Gastrocnemius medialis (tissue), 4 donors: Measurements from ENCODE around the gene GALNT14. TPM values are rescaled to one million over a fixed set of nuclear protein-coding genes. Genes with fewer than 3 reads are reported as not detected.

Experiments
- ATAC-seq, 2 donors: fragments of 150-250 bp; one replicate each; pipeline ENCODE4 v1.9.1; 2016
- DNase-seq, 2 donors: peaks; one replicate each; pipeline ENCODE4 v3.0.0-alpha.2; 2019
- H3K27ac ChIP-seq, 4 donors: fragments of 200-600 bp; sonication (generic); 1 replicate in 1 of 4; 2 replicates in 3 of 4; pipeline ENCODE4 v1.5.1; 2016 to 2018; ENCODE audit warnings: mild to moderate bottlenecking in 2 of 4, moderate library complexity in 1 of 4
- H3K27me3 ChIP-seq, 3 donors: fragments of 200-600 bp; sonication (generic) in 2 of 3; 1 replicate in 1 of 3; 2 replicates in 2 of 3; pipeline versions ENCODE4 v1.5.1 to v1.6.0; 2016 to 2019; ENCODE audit warnings: mild to moderate bottlenecking in 1 of 3, moderate library complexity in 1 of 3
- H3K36me3 ChIP-seq, 2 donors: fragments of 200-600 bp; sonication (generic) in 1 of 2; one replicate each; pipeline ENCODE4 v1.5.1; 2017 to 2018
- H3K4me1 ChIP-seq, 2 donors: fragments of 200-600 bp; sonication (generic) in 1 of 2; one replicate each; pipeline ENCODE4 v1.5.1; 2016 to 2017; ENCODE audit warnings: mild to moderate bottlenecking in 2 of 2
- H3K4me3 ChIP-seq, 4 donors: fragments of 200-600 bp; sonication (generic) in 3 of 4; 1 replicate in 1 of 4; 2 replicates in 3 of 4; pipeline ENCODE4 v1.5.1; 2016 to 2019; ENCODE audit warnings: mild to moderate bottlenecking in 2 of 4
- H3K9me3 ChIP-seq, 3 donors: fragments of 200-600 bp; sonication (generic) in 2 of 3; 1 replicate in 1 of 3; 2 replicates in 2 of 3; pipeline ENCODE4 v1.5.1; 2016 to 2019
- CTCF ChIP-seq, 5 experiments: fragments of 450-650 bp in 3 of 5; fragments of 200-600 bp in 2 of 5; sonication (generic) in 2 of 5; IDR thresholded peaks in 4 of 5; conservative IDR thresholded peaks in 1 of 5; 1 replicate in 4 of 5; 2 replicates in 1 of 5; pipeline ENCODE4 v1.5.1; 2016 to 2019; ENCODE audit warnings: antibody characterized with exemption in 5 of 5, mild to moderate bottlenecking in 3 of 5, moderate library complexity in 3 of 5
- POLR2A ChIP-seq, 2 donors: fragments of 450-650 bp; IDR thresholded peaks; one replicate each; pipeline ENCODE4 v1.6.1; 2017; ENCODE audit warnings: antibody characterized with exemption in 2 of 2, mild to moderate bottlenecking in 2 of 2, moderate library complexity in 2 of 2
- in situ Hi-C, 4 donors: fragments of 200-750 bp; cut with MboI; loops; one replicate each; pipeline versions ENCODE4 v1.15.0 to v1.8.0; 2017; ENCODE audit warnings: low sequenced_read_pairs in 4 of 4
- intact Hi-C: fragments of 100-400 bp; cut with DNase I; formaldehyde crosslinking; loops from one replicate; pipeline ENCODE4 v1.15.1; 2023; ENCODE audit warnings: low total_unique reads
- total RNA-seq, 4 donors: library from RNA; depleted of rRNA; stranded (reverse); fragments of >200 nt; gene quantifications; one replicate each; pipeline versions ENCODE4 v1.1.0 to v1.2.3, GENCODE V29; 2016

GALNT14 gene
- total RNA-seq, 4 donors from 2014 or later: 0.16 TPM; not detected in 3

- TF ChIP-seq CTCF (IDR thresholded peaks at IDR 0.05 in 4 of 5, conservative IDR thresholded peaks at IDR 0.05 in 1 of 5) (no peak), POLR2A (IDR thresholded peaks at IDR 0.05) (no peak)
- no peaks in the 10 kb centered on the region for H3K4me1 ChIP-seq
- ATAC-seq: no peak
- intact Hi-C loops (no loop called here), in situ Hi-C loops (no loop called here)
- DNase-seq: no peak
- no peak overlapping the region for H3K4me3 ChIP-seq
- H3K27me3 ChIP-seq: no peaks in the 10 kb centered on the region
- H3K9me3 ChIP-seq: no peaks in the 10 kb centered on the region
- H3K27ac ChIP-seq: no peak overlapping the region
- no peaks in the 10 kb centered on the region for H3K36me3 ChIP-seq
Measured at GRCh38 chr2:31049264-31049663, 89.0 kb downstream of the GALNT14 start.

- intact Hi-C loops (no loop called here), in situ Hi-C loops (no loop called here)
- no peak for DNase-seq
- Histone ChIP-seq H3K36me3 (no peaks in the 10 kb centered on the region), H3K27ac (no peak overlapping the region), H3K4me3 (no peak overlapping the region), H3K4me1 (no peaks in the 10 kb centered on the region), H3K9me3 (no peaks in the 10 kb centered on the region), H3K27me3 (no peaks in the 10 kb centered on the region)
- TF ChIP-seq POLR2A (IDR thresholded peaks at IDR 0.05) (no peak), CTCF (IDR thresholded peaks at IDR 0.05 in 4 of 5, conservative IDR thresholded peaks at IDR 0.05 in 1 of 5) (no peak)
- no peak for ATAC-seq
Measured at GRCh38 chr2:31047599-31047998, 90.6 kb downstream of the GALNT14 start.

GRCh38 chr2:31038385-31038784, 99.9 kb downstream of the GALNT14 start:
- Histone ChIP-seq H3K9me3 (peaks cover 0 to 16% (median 0%) of the 10 kb centered on the region in 3 donors), H3K27ac (no peak overlapping the region), H3K4me3 (no peak overlapping the region), H3K36me3 (no peaks in the 10 kb centered on the region), H3K4me1 (no peaks in the 10 kb centered on the region), H3K27me3 (no peaks in the 10 kb centered on the region)
- no peak for ATAC-seq
- intact Hi-C loops: no loop called here
- TF ChIP-seq CTCF (IDR thresholded peaks at IDR 0.05 in 4 of 5, conservative IDR thresholded peaks at IDR 0.05 in 1 of 5): no peak
- TF ChIP-seq POLR2A (IDR thresholded peaks at IDR 0.05): no peak
- DNase-seq: no peak
- in situ Hi-C loops: no loop called here

- no peak for DNase-seq
- Histone ChIP-seq H3K36me3 (no peaks in the 10 kb centered on the region), H3K4me1 (no peaks in the 10 kb centered on the region), H3K27ac (no peak overlapping the region), H3K9me3 (peaks cover 0 to 16% (median 0%) of the 10 kb centered on the region in 3 donors), H3K27me3 (no peaks in the 10 kb centered on the region), H3K4me3 (peak overlapping the region in 1 of 4 donors; percentile 13)
- in situ Hi-C loops: no loop called here
- TF ChIP-seq POLR2A (IDR thresholded peaks at IDR 0.05): no peak
- TF ChIP-seq CTCF (IDR thresholded peaks at IDR 0.05 in 4 of 5, conservative IDR thresholded peaks at IDR 0.05 in 1 of 5): no peak
- intact Hi-C loops: no loop called here
- no peak for ATAC-seq
Measured at GRCh38 chr2:31037058-31037457, 101.2 kb downstream of the GALNT14 start.

GRCh38 chr2:31033032-31033431, 105.2 kb downstream of the GALNT14 start:
- Histone ChIP-seq H3K27me3 (no peaks in the 10 kb centered on the region), H3K4me1 (no peaks in the 10 kb centered on the region), H3K4me3 (no peak overlapping the region), H3K27ac (no peak overlapping the region), H3K36me3 (no peaks in the 10 kb centered on the region), H3K9me3 (peaks cover 0 to 16% (median 0%) of the 10 kb centered on the region in 3 donors)
- intact Hi-C loops (no loop called here), in situ Hi-C loops (no loop called here)
- TF ChIP-seq POLR2A (IDR thresholded peaks at IDR 0.05) (no peak), CTCF (IDR thresholded peaks at IDR 0.05 in 4 of 5, conservative IDR thresholded peaks at IDR 0.05 in 1 of 5) (no peak)
- ATAC-seq (no peak), DNase-seq (no peak)
